Body of pancreas (tissue), 4 donors: ENCODE data around the gene PAK4.

ENCODE experiments used
- POLR2A ChIP-seq, 3 donors: fragments of 450-650 bp; IDR thresholded peaks; one replicate each; pipeline ENCODE4 v1.6.1; 2016; ENCODE audit warnings: antibody characterized with exemption in 3 of 3, mild to moderate bottlenecking in 2 of 3
- TF ChIP-seq, protein P1 (sequence below), 7 experiments: fragments of 450-650 bp in 4 of 7; fragments of 200-600 bp in 3 of 7; sonication (generic) in 3 of 7; IDR thresholded peaks; one replicate each; pipeline ENCODE4 v1.5.1; 2016 to 2019; ENCODE audit warnings: antibody characterized with exemption in 7 of 7

DNA sequence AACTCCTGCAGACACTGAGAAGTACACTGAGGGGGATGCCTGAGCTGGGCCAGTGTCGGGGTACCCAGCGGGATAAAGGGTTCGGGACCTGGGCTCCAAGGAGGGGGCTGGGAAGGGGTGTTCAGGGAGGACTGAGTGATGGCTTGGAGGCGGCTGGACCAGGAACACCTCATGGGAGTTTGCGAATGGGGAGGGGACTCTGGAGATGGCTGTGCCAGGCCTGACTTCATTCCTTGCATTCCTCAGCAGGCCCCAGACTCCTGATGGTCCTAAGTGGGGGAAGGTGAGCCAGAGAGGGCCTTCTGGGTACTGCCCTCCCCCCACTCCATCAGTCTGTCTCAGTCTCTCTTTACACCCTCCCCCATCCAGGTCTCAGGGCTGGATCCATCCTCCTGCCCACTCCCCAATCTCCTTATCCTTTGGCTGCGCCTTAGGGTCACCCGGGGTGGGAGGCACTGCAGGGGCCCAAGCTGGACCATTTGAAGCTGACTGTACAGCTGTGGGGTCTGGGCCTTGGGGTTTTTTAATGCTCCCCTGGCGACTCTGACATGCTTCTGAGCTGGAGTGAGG, 13.8 kb downstream of the PAK4 start:
- TF ChIP-seq, protein P1, sequence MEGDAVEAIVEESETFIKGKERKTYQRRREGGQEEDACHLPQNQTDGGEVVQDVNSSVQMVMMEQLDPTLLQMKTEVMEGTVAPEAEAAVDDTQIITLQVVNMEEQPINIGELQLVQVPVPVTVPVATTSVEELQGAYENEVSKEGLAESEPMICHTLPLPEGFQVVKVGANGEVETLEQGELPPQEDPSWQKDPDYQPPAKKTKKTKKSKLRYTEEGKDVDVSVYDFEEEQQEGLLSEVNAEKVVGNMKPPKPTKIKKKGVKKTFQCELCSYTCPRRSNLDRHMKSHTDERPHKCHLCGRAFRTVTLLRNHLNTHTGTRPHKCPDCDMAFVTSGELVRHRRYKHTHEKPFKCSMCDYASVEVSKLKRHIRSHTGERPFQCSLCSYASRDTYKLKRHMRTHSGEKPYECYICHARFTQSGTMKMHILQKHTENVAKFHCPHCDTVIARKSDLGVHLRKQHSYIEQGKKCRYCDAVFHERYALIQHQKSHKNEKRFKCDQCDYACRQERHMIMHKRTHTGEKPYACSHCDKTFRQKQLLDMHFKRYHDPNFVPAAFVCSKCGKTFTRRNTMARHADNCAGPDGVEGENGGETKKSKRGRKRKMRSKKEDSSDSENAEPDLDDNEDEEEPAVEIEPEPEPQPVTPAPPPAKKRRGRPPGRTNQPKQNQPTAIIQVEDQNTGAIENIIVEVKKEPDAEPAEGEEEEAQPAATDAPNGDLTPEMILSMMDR (IDR thresholded peaks at IDR 0.05) = no peak
- no peak for TF ChIP-seq POLR2A (IDR thresholded peaks at IDR 0.05)
